HuH-7.5 (cell line): ENCODE results near the gene HUWE1.
A peak's percentile ranks its signal among the peaks of the same experiment; 100 is the strongest.
"Not testable (repeated sequence)": the region's sequence is repeated elsewhere in the genome, so short reads cannot be mapped to it uniquely, and the experiment has no call there.

Experiments
- DNase-seq: peaks from one replicate; pipeline ENCODE4 v3.0.0; 2011; ENCODE audit warnings: low spot score

Gene HUWE1, protein sequence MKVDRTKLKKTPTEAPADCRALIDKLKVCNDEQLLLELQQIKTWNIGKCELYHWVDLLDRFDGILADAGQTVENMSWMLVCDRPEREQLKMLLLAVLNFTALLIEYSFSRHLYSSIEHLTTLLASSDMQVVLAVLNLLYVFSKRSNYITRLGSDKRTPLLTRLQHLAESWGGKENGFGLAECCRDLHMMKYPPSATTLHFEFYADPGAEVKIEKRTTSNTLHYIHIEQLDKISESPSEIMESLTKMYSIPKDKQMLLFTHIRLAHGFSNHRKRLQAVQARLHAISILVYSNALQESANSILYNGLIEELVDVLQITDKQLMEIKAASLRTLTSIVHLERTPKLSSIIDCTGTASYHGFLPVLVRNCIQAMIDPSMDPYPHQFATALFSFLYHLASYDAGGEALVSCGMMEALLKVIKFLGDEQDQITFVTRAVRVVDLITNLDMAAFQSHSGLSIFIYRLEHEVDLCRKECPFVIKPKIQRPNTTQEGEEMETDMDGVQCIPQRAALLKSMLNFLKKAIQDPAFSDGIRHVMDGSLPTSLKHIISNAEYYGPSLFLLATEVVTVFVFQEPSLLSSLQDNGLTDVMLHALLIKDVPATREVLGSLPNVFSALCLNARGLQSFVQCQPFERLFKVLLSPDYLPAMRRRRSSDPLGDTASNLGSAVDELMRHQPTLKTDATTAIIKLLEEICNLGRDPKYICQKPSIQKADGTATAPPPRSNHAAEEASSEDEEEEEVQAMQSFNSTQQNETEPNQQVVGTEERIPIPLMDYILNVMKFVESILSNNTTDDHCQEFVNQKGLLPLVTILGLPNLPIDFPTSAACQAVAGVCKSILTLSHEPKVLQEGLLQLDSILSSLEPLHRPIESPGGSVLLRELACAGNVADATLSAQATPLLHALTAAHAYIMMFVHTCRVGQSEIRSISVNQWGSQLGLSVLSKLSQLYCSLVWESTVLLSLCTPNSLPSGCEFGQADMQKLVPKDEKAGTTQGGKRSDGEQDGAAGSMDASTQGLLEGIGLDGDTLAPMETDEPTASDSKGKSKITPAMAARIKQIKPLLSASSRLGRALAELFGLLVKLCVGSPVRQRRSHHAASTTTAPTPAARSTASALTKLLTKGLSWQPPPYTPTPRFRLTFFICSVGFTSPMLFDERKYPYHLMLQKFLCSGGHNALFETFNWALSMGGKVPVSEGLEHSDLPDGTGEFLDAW (N-terminal part only)

DNA sequence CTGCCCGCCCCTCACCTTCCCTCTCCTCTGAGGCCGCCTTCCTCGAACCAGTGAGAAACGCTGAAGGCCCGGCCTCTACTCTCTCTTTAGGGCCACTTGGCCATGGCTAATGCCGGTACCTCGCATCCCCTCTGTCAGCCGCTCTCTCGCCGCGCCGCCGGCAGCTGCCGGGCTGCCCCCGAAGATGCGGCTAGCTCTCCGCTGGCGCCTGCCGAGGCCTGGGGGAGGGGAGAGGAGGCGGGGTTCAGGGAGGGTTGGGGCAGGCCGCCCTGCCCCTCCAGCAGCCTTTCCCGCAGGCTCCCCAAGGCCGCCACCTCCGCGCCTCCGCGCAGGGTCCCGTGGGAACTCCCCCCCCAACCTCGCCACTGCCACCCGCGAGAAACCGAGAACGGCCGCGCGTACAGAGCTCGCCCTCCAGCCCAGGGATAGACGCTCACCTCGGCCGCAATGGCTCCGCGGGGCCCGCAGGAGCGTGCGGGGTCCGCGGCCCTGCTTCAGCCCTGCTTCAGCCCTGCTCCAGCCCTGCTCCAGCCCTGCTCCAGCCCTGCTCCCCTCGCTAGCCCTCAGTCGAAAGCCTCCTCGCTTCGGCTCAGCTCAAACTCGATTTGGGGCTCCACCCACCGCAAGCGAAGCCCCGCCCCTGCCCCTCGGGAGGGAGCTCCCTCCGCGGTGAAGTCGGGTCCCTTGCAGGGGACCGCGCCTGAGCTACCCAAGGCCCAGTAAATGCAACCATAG lies at the start of gene HUWE1:
Gene HUWE1, minus strand, starts transcription at position 569 of the 735 bp plus-strand sequence. CDS start 32,612 bp downstream, outside the sequence.
- peak; percentile 36 for DNase-seq

- DNase-seq: no peak
These were observed 46.3 kb upstream of the HUWE1 start for GRCh38 chrX:53732797-53733196.

DNA sequence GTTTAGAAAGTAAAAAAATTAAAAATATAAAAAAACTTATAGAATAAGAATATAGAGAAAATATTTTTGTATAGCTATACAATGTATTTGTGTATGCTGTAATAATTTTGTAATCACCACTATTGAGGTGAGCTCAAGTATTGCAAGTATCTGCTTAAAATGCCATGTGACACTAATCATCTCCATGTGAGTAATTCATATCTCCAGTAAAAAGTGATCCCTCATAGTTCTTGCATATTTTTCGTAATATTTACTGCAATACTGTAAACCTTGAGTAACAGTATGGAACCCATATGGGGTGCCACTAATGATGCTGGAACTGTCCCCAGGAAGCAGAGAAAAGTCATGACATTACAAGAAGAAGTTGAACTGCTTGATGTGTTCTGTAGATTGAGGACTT lies 43.2 kb upstream of the HUWE1 start:
- no peak for DNase-seq

DNA sequence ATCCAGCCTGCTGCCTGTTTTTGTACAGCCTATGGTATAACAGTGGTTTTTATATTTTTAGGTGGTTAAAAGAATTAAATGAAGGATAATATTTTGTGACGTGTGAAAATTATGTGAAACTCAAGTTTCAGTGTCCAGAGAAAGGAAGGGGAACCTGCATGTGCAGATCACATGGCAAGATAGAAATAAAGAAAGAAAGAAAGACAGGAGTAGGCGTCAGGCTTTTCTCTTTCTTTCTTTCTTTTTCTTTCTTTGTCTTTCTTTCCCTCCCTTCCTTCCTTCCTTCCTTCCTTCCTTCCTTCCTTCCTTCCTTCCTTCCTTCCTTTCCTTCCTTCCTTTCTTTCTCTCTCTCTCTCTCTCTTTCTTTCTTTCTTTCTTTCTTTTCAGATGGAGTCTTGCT lies 42.0 kb upstream of the HUWE1 start:
- DNase-seq: no peak

- DNase-seq: no peak
These were observed 38.4 kb upstream of the HUWE1 start for GRCh38 chrX:53724872-53725271.

DNA sequence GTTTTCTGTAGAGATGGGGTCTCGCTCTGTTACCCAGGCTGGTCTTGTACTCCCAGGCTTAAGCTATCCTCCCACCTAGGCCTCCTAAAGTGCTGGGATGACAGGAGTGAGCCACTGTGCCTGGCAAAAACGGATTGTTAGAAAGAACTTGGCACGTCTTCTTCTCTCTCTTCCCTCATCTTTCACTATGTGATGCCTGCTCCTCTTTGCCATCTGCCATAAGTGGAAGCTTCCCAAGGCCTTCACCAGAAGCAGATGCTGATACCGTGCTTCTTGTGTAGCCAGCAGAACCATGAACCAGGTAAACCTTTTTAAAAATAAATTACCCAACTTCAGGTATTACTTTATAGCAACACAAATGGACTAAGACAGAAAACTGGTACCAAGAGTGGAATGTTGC lies 36.9 kb upstream of the HUWE1 start:
- DNase-seq: no peak

- DNase-seq: not testable (repeated sequence)
These were observed 35.1 kb upstream of the HUWE1 start for GRCh38 chrX:53721610-53722009.

DNA sequence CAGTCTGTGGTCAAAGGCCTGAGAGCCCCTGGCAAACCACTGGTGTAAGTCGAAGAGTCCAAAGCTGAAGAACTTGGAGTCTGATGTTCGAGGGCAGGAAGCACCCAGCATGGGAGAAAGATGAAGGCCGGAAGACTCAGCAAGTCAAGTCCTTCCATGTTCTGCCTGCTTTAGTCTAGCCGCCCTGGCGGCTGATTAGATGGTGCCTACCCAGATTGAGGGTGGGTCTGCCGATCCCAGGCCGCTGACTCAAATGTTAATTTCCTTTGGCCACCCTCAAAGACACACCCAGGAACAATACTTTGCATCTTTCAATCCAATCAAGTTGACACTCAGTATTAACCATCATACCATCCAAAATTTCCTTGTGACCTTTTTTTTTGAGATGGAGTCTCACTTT lies 33.1 kb upstream of the HUWE1 start:
- not testable (repeated sequence) for DNase-seq

DNA sequence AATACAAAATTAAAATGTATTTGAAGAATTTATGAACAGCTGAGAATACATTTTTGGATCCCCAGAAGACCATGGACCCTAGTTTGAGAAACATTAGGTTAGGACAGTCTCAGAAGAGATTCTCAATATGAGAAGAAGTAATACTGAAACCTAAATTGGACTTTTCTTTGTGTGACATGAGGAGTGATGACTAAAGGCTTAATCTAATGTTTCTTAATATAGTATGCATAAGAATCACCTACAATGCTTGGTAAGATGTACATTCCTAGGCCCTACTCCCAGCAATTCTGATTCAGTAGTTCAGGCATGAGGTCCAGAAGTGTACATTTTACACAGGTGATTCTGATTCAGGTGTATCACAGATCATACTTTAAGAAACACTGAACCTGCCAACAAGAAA lies 31.6 kb upstream of the HUWE1 start:
- DNase-seq: no peak

DNA sequence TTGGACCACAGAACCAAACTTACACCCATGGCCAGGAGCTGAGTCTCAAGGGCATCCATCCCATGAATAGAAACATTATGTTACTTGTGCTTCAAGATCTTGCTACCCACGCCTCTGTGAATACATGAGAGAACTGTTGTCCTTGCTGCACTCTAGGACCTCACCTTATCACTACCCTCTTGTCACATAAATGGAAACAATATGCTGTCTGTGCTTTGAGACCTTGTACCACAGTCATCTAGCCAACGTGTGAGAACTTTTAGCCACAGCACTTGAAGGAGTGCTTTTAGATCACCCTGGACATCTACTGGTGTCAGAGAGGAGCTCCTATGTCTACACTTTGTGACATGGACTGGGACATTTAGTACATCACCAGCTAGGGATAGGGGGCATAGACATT lies 30.7 kb upstream of the HUWE1 start:
- no peak for DNase-seq

DNA sequence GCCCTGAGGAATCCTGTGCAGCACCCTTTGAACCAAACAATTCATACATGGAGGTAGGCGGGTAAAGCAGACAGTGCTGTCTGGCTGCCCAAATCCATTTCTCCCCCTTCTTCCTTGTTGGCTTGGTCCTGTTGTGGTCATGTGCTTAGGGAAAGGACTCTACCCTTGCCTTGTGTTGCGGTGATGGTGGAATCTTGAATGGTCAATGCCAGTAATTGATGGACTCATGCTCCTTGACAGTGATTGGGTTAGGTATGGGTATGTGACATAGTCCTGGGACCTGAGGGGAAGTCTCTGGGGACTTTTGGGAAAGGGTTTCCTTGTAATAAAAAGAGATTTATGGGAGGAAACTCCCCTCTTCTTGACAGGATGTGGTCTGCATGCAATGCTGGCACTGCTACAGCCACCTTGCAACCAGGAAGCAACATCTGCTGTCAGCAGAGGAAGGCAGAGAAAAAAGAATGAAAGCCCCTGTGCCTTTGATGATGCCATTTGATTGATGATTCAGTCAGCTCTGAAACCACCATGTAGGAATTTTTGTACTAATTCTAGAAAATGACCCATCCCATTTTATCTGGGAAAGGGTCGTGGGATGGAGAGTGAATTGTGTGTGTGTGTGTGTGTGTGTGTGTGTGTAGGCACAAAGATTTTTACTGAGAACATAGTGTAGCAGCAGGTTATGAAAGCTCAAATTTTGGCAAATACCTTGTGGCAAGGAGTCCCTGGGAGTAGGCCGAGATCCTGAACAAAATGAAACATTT lies 30.0 kb upstream of the HUWE1 start:
- no peak for DNase-seq

DNA sequence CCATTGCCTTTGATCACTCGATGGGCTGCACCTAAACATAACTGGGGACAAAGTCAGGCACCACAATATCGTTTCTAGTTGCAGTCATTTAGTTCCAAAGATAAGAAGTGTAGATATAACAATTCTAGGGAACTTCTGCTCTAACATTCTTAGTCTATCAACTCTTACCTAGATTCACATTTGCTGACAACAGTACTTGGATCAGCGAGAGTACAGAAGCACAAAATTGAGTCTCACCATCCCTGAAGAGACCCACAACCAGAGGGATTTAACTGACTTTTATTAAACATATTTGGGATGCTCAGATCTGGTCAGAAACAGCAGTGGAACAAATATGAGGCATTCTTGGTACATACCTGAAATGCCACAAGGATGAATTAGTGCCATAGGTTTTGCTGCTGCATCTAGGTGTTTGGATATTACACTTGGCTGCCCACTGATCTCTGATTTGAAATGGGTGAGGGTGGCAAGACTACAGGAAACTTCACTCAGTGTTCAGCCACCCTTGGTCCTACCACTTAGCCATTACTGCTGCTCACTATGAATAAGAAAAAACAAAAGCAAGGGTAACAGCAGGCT lies 28.9 kb upstream of the HUWE1 start:
- DNase-seq: no peak

GRCh38 chrX:53714580-53715345 lies 28.2 kb upstream of the HUWE1 start:
- no peak for DNase-seq

- DNase-seq: no peak
These were observed 27.6 kb upstream of the HUWE1 start for GRCh38 chrX:53713987-53714579.

DNA sequence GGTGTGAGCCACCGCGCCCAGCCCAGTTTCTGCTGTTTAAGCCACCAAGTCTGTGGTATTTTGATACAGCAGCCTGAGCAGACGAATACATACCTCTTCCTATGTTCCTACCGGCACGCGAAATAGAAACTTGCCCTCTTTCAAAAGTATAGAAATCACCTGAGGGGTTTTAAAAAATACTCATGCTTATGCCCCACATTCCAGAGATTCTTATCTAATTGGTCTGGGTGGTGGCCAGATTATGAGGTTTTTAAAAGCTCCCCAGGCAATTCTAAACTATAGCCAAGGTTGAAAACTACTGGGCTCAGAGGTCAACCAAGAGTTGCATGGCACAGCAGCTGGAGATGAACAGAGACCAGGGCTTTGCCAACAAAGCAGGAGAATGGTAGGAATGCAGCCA lies 24.9 kb upstream of the HUWE1 start:
- DNase-seq: no peak

DNA sequence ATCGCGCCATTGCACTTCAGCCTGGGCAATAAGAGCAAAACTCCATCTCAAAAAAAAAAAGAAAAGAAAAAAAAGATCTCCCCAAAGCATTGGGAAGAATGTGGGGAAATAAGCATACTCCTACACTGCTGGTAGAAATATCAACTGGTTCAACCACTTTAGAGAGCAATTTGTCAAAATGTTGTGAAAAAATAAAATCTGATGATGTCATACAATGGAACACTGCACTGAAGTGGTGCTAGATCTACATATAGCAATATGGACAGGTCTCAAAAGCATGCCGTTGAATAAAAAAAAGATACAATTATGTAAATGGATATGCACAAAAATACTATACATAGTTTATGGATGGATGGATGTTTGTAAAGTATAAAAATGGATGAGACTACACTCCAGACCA lies 18.3 kb upstream of the HUWE1 start:
- DNase-seq: no peak

DNA sequence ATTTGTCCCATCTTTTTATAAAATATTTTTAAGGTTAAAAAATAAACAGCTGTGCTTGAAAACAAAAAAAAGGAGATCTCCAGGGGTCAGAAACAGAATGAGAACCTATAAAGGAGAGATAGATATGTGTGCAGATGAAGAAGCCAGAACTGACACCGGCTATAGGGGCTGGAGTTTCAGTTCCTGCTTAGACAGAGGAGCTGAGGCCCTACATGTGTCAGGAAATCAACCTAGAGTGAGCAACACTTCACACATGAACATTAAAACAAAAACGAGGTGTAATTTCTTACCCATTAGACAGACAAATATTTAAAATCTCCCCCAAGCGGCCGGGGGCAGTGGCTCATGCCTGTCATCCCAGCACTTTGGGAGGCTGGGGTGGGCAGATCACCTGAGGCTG lies 17.8 kb upstream of the HUWE1 start:
- no peak for DNase-seq

DNA sequence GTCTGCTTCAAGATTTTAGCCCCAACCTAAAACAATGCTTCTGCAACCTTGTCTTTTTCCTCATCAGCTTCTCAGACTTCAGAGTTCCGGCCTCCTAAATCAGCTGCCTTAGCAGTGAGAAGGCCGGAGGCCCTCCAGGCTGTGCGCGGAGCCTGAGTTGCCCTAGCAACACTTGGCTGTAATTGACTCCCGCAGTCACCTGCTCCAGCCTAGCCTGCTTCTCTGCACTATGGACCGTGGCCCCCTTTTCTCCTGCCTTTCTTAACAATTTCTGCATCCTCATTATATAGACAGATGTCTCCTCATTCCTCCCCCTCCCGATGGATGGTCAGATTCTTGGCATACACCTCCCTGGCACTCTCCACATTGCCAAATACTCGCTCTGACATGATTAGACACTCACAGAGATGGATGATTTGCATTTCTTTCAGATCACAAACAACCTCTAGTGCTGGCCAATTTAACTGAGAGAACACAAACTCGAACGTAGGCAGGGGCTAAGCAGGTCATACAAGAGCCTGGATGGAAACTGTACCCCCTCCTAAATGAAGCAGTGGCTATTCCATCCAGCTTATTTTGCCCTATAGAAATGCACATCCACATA lies 9.5 kb upstream of the HUWE1 start:
- no peak for DNase-seq

GRCh38 chrX:53694642-53695041 lies 8.1 kb upstream of the HUWE1 start:
- no peak for DNase-seq
